A549 (cell line): ENCODE measurements around the gene CBLC. TPM values are rescaled to one million over a fixed set of nuclear protein-coding genes. Genes with fewer than 3 reads are reported as not detected.

ENCODE experiments used
- ATAC-seq, 2 experiments: fragments of 200-7000 bp in 1 of 2; fragments of >200 bp in 1 of 2; cut with Nextera tagmentation in 1 of 2; cut with Tn5 transposase in 1 of 2; 3 replicates each; pipeline versions ENCODE4 v1.8.0 to v1.9.1; 2018 to 2020; ENCODE audit warnings: mild to moderate bottlenecking in 1 of 2, moderate library complexity in 1 of 2
- CTCF ChIA-PET: fragments of 300-600 bp; sonication (Branson Sonifier 250); formaldehyde crosslinking; extraction: SDS; loops from one replicate; lab custom pipeline; 2021; ENCODE audit warnings: antibody characterized with exemption, inconsistent platforms; lab: Yijun Ruan, JAX
- POLR2A ChIA-PET: fragments of 350-600 bp; formaldehyde crosslinking; extraction: SDS; loops from one replicate; lab custom pipeline; 2021; ENCODE audit warnings: antibody characterized with exemption, inconsistent platforms; lab: Yijun Ruan, JAX
- DNase-seq, 2 experiments: peaks; one replicate each; pipeline versions ENCODE4 v3.0.0 to v3.0.0-alpha.2; 2011 to 2016; ENCODE audit warnings: low read depth in 1 of 2, low spot score in 1 of 2
- FAIRE-seq: peaks from 2 replicates; lab custom pipeline; 2011; peaks lifted over from hg19 to GRCh38; lab: Jason Lieb, UNC
- H3K27ac ChIP-seq, 2 experiments: fragments of >200 bp; sonication (Bioruptor Twin); formaldehyde crosslinking; 3 replicates each; pipeline ENCODE4 v1.5.1; 2016 to 2017
- H3K4me1 ChIP-seq: fragments of >200 bp; sonication (Bioruptor Twin); formaldehyde crosslinking; 3 replicates; pipeline ENCODE4 v1.6.1; 2016
- H3K4me2 ChIP-seq: fragments of >200 bp; sonication (Bioruptor Twin); formaldehyde crosslinking; 3 replicates; pipeline ENCODE4 v1.6.1; 2016
- H3K4me3 ChIP-seq: fragments of >200 bp; sonication (Bioruptor Twin); formaldehyde crosslinking; 3 replicates; pipeline ENCODE4 v1.5.1; 2016
- H3K9me3 ChIP-seq: fragments of >200 bp; sonication (Bioruptor Twin); formaldehyde crosslinking; 3 replicates; pipeline ENCODE4 v1.6.1; 2016
- CBX2 ChIP-seq: fragments of 200-600 bp; sonication (generic); IDR thresholded peaks from 2 replicates; pipeline ENCODE4 v1.6.1; 2016; ENCODE audit warnings: low read depth, mild to moderate bottlenecking, borderline replicate concordance
- FOXS1 ChIP-seq: fragments of 250-450 bp; sonication (Bioruptor Pico); IDR thresholded peaks from 2 replicates; pipeline ENCODE4 v1.5.0; 2020; ENCODE audit warnings: mild to moderate bottlenecking, moderate library complexity
- GATA3 ChIP-seq: IDR thresholded peaks from 2 replicates; pipeline ENCODE4 v1.6.1; 2012; ENCODE audit warnings: borderline replicate concordance
- JUN ChIP-seq, 2 experiments: fragments of >200 bp; sonication (Bioruptor Twin); formaldehyde crosslinking; IDR thresholded peaks; 2 replicates in 1 of 2; 3 replicates in 1 of 2; pipeline ENCODE4 v1.6.1; 2016 to 2017
- JUNB ChIP-seq: fragments of >200 bp; sonication (Bioruptor Twin); formaldehyde crosslinking; IDR thresholded peaks from 2 replicates; pipeline ENCODE4 v1.6.1; 2016
- KDM1A ChIP-seq: fragments of 200-600 bp; sonication (generic); IDR thresholded peaks from 2 replicates; pipeline ENCODE4 v1.6.1; 2016; ENCODE audit warnings: low read depth, mild to moderate bottlenecking
- MAZ ChIP-seq: fragments of 150-350 bp; IDR thresholded peaks from 2 replicates; pipeline ENCODE4 v1.6.1; 2014; ENCODE audit warnings: antibody characterized with exemption, low read depth, low read length, borderline replicate concordance
- PHF8 ChIP-seq: fragments of 200-600 bp; sonication (generic); IDR thresholded peaks from 2 replicates; pipeline ENCODE4 v1.6.1; 2016; ENCODE audit warnings: low read depth, mild to moderate bottlenecking, antibody characterized with exemption, moderate library complexity, borderline replicate concordance
- POLR2A ChIP-seq: IDR thresholded peaks from 2 replicates; pipeline ENCODE4 v1.6.1; 2012; ENCODE audit warnings: mild to moderate bottlenecking, low read length
- RAD21 ChIP-seq, 2 experiments: fragments of >200 bp in 1 of 2; sonication (Bioruptor Twin) in 1 of 2; formaldehyde crosslinking in 1 of 2; IDR thresholded peaks in 1 of 2; conservative IDR thresholded peaks in 1 of 2; 2 replicates in 1 of 2; 3 replicates in 1 of 2; pipeline ENCODE4 v1.6.1; 2012 to 2018; ENCODE audit warnings: inconsistent platforms in 1 of 2
- SMC3 ChIP-seq: fragments of >200 bp; sonication (Bioruptor Twin); formaldehyde crosslinking; IDR thresholded peaks from 3 replicates; pipeline ENCODE4 v1.6.1; 2018; ENCODE audit warnings: inconsistent platforms
- SREBF2 ChIP-seq: fragments of 450-650 bp; IDR thresholded peaks from 2 replicates; pipeline ENCODE4 v1.6.1; 2014; ENCODE audit warnings: mild to moderate bottlenecking, moderate library complexity
- ZNF302 ChIP-seq: fragments of 250-450 bp; sonication (Bioruptor Pico); IDR thresholded peaks from 2 replicates; pipeline ENCODE4 v1.9.0; 2021; ENCODE audit warnings: inconsistent platforms, mild to moderate bottlenecking, moderate library complexity
- WGBS: methylation state at CpG from one replicate; pipeline ENCODE4 v1.1.6; 2017; ENCODE audit errors: missing lambda C conversion rate; 5-methylcytosine and 5-hydroxymethylcytosine counted together
- polyA plus RNA-seq, 4 experiments: library from polyadenylated mRNA; depleted of rRNA in 3 of 4; stranded (reverse); fragments of >200 nt; fragmentation: RNase III in 1 of 4; extraction: RNeasy Plus Mini Kit Qiagen cat#74134 plus additional on column Dnase treatment in 1 of 4; gene quantifications; 2 replicates in 3 of 4; 3 replicates in 1 of 4; pipeline ENCODE4 v1.2.3, GENCODE V29; 2011 to 2017
- TF ChIP-seq, protein P1 (sequence below): fragments of >200 bp; sonication (Bioruptor Twin); formaldehyde crosslinking; IDR thresholded peaks from 3 replicates; pipeline ENCODE4 v1.5.1; 2016
- TF ChIP-seq, protein P2 (sequence below): fragments of 150-350 bp; IDR thresholded peaks from 2 replicates; pipeline ENCODE4 v1.6.1; 2014; ENCODE audit warnings: low read depth, mild to moderate bottlenecking, low read length
- TF ChIP-seq, protein P3 (sequence below): fragments of >200 bp; sonication (Bioruptor Twin); formaldehyde crosslinking; IDR thresholded peaks from 3 replicates; pipeline ENCODE4 v1.6.1; 2016

Gene CBLC
- polyA plus RNA-seq, 2 of the 4 experiments (the other 2 are of a cell fraction) = not detected

DNA sequence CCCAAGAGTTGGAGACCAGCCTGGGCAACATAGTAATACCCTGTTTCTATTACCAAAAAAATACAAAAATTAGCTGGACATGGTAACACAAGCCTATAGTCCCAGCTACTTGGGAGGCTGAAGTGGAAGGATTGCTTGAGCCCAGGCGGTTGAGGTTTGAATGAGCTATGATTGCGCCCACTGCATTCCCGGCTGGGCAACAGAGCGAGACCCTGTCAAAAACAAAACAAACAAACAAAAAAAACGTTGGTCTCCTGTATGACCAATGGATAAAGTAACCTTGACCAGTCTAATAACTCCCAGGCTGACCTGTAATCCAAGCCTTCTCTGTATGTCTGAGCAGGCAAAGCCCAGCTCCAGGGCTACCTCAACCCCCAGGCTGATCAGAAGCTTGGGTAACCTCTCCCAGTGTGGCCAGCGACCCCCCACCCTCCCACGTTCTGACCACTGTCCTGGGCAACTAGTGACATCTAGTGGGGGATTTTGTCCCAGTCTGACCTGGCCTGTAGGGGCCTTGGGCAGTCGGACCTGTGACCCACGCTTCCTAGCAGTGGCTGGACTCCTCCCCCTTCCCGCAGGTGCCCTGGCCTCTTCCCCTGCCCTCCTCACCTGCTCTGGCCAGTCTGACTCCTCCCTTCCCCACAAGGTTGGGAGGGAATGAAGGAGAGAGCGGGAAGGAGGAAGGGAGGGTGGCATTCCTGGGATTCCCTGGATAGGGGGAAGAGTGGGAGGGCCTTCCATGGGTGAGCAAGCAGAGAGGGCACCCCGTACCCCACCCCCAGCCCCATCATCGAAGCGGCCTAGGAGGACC lies 30.2 kb downstream of the CBLC start:
- Histone ChIP-seq H3K4me1 (peaks cover 35% of the 10 kb centered on the region), H3K27ac (peak overlapping the region; percentile 88 to 89), H3K4me3 (peak overlapping the region; percentile 69), H3K9me3 (0 out of 3 replicates have a peak, but pooled peaks cover 6% of the 10 kb centered on the region), H3K4me2 (peak overlapping the region; percentile 95)
- CTCF ChIA-PET = interaction anchor here (0.7 to 8.8 kb wide), 37 partner anchors 9 to 478 kb away, joined by 3 to 157 read pairs (median 5); partner anchors contain the start of genes CBLC and NECTIN2
- peak; percentile 67 to 83 for ATAC-seq
- TF ChIP-seq FOXS1 (CRISPR knock-in tag) (no peak), SREBF2 (no peak), JUNB (no peak), SMC3 (peak; percentile 72), KDM1A (no peak), ZNF302 (CRISPR knock-in tag) (no peak), RAD21 (conservative IDR thresholded peaks at IDR 0.05 in 1 of 2, IDR thresholded peaks at IDR 0.05 in 1 of 2) (peak; percentile 86 to 89), MAZ (no peak)
- TF ChIP-seq, protein P1, sequence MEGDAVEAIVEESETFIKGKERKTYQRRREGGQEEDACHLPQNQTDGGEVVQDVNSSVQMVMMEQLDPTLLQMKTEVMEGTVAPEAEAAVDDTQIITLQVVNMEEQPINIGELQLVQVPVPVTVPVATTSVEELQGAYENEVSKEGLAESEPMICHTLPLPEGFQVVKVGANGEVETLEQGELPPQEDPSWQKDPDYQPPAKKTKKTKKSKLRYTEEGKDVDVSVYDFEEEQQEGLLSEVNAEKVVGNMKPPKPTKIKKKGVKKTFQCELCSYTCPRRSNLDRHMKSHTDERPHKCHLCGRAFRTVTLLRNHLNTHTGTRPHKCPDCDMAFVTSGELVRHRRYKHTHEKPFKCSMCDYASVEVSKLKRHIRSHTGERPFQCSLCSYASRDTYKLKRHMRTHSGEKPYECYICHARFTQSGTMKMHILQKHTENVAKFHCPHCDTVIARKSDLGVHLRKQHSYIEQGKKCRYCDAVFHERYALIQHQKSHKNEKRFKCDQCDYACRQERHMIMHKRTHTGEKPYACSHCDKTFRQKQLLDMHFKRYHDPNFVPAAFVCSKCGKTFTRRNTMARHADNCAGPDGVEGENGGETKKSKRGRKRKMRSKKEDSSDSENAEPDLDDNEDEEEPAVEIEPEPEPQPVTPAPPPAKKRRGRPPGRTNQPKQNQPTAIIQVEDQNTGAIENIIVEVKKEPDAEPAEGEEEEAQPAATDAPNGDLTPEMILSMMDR = peak; percentile 85
- TF ChIP-seq, protein P2, sequence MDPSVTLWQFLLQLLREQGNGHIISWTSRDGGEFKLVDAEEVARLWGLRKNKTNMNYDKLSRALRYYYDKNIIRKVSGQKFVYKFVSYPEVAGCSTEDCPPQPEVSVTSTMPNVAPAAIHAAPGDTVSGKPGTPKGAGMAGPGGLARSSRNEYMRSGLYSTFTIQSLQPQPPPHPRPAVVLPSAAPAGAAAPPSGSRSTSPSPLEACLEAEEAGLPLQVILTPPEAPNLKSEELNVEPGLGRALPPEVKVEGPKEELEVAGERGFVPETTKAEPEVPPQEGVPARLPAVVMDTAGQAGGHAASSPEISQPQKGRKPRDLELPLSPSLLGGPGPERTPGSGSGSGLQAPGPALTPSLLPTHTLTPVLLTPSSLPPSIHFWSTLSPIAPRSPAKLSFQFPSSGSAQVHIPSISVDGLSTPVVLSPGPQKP = no peak
- DNase-seq = peak; percentile 74 to 82
- peak; percentile 92 for FAIRE-seq
- POLR2A ChIA-PET = interaction anchor here (0.8 to 1.9 kb wide), 4 partner anchors 12 to 119 kb away, joined by 3 to 6 read pairs (median 4); partner anchors contain the start of gene NECTIN2
- 16% methylated on average over 13 of the region's 14 CpGs for WGBS

DNA sequence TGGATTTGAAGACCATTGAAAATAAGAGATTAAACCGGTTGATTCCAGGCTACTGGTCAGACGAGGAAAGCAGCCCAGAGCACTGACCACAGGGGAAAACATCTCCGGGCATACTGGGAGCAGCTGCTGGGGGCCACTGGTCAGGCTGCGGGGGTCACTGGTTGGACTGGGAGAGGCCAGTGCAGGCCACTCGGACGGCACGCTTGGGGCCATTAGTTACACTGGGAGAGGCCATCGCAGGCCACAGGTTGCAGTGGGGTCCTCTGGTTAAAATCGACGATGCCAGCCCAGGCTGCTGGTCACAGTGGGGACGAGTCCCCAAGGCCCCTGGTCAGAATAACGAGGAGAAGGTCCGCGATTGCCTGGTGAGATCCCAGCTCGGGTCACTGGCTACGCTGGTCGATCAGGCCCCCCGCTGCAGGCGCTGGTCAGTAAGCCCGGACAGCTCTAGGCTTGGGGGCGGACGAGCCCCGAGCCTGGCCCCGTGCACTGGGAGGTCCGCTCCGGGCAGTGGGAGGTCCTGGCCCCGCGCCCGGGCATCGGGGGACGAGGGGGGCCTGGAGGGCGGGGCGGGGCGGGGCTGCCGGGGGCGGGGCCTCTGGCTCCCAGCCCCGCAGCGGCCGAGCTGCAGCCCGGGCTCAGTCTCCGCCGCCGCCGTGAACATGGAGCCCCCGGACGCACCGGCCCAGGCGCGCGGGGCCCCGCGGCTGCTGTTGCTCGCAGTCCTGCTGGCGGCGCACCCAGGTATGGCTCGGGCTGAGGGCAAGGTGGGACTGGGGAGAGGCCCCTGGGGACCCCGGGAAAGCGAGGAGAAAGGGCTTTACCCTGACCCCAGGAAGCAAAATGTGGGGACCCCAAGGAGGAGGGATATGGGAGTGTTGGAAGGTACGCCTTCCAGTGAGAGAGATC lies 31.0 kb downstream of the CBLC start, which contains the start of gene BCAM:
TSS of gene BCAM (plus strand) at position 641 of the 909 bp plus-strand sequence. CDS start at position 663, 22 bp downstream.
- peak within 1 kb of the TSS; percentile 95 for H3K4me2 ChIP-seq
- CTCF ChIA-PET = interaction anchor here (0.7 to 8.8 kb wide), 25 partner anchors 10 to 238 kb away, joined by 3 to 157 read pairs (median 9); partner anchors contain the start of genes CBLC and NECTIN2
- no peak for FAIRE-seq
- H3K27ac ChIP-seq = peak within 1 kb of the TSS; percentile 88 to 89
- H3K4me3 ChIP-seq = peak within 1 kb of the TSS; percentile 69
- 0 out of 3 replicates have a peak, but pooled peaks cover 5% of the 10 kb centered on the region for H3K9me3 ChIP-seq
- H3K4me1 ChIP-seq = peaks cover 35% of the 10 kb centered on the region
- TF ChIP-seq POLR2A = peak; percentile 76
- TF ChIP-seq, protein P3, sequence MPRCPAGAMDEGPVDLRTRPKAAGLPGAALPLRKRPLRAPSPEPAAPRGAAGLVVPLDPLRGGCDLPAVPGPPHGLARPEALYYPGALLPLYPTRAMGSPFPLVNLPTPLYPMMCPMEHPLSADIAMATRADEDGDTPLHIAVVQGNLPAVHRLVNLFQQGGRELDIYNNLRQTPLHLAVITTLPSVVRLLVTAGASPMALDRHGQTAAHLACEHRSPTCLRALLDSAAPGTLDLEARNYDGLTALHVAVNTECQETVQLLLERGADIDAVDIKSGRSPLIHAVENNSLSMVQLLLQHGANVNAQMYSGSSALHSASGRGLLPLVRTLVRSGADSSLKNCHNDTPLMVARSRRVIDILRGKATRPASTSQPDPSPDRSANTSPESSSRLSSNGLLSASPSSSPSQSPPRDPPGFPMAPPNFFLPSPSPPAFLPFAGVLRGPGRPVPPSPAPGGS = peak; percentile 60; the same call in 2 of the 3 replicates
- peak; percentile 43 to 46; a peak in 1 of 5 replicates for TF ChIP-seq JUN (IDR thresholded peaks at IDR 0.05)
- no peak for TF ChIP-seq CBX2
- 0 out of 2 replicates have a peak, but pooled peaks have one; percentile 11 for TF ChIP-seq GATA3
- TF ChIP-seq, protein P2 = no peak
- 0 out of 3 replicates have a peak, but pooled peaks have one; percentile 8 for TF ChIP-seq SMC3
- peak; percentile 61; the same call in 1 of the 2 replicates for TF ChIP-seq PHF8
- TF ChIP-seq, all 56 proteins: peak for 6
- ATAC-seq (peak; percentile 52 to 72), DNase-seq (peak; percentile 53 to 93)
- POLR2A ChIA-PET = interaction anchor here (0.6 to 1.9 kb wide), 6 partner anchors 10 to 120 kb away, joined by 3 to 6 read pairs (median 4); partner anchors contain the start of gene NECTIN2
- 5% methylated on average over 25 of the region's 59 CpGs for WGBS
